ENCODE measurements around the gene PPP2R3A.
"Not testable (repeated sequence)": the region's sequence is repeated elsewhere in the genome, so short reads cannot be mapped to it uniquely, and the experiment has no call there.

Gene PPP2R3A

GRCh38 chr3:136105044-136105443 lies 139.5 kb downstream of the PPP2R3A start:
- DNase-seq: no peak

- DNase-seq: no peak
Observed at GRCh38 chr3:136106101-136106500, 140.6 kb downstream of the PPP2R3A start.

- no peak for DNase-seq
Observed at GRCh38 chr3:136109499-136109898, 144.0 kb downstream of the PPP2R3A start.

GRCh38 chr3:136110481-136110880 lies 145.0 kb downstream of the PPP2R3A start:
- no peak for DNase-seq

GRCh38 chr3:136114421-136114820 lies 148.9 kb downstream of the PPP2R3A start:
- DNase-seq: no peak

GRCh38 chr3:136119332-136119731 lies 153.8 kb downstream of the PPP2R3A start:
- not testable (repeated sequence) for DNase-seq

- DNase-seq: not testable (repeated sequence)
Observed at GRCh38 chr3:136119783-136120182, 154.3 kb downstream of the PPP2R3A start.

- no peak for DNase-seq
Observed at GRCh38 chr3:136120373-136121348, 155.1 kb downstream of the PPP2R3A start.

- DNase-seq: no peak
Observed at GRCh38 chr3:136122006-136122405, 156.5 kb downstream of the PPP2R3A start.

GRCh38 chr3:136131647-136132046 lies 166.1 kb downstream of the PPP2R3A start:
- not testable (repeated sequence) for DNase-seq

- no peak for DNase-seq
Observed at GRCh38 chr3:136134091-136134490, 168.6 kb downstream of the PPP2R3A start.

- DNase-seq: peak; percentile 65
Observed at GRCh38 chr3:136135039-136135802, 169.7 kb downstream of the PPP2R3A start.

GRCh38 chr3:136136454-136136853 lies 170.9 kb downstream of the PPP2R3A start:
- peak; percentile 97 for DNase-seq

GRCh38 chr3:136141291-136141785 lies 175.8 kb downstream of the PPP2R3A start:
- DNase-seq: no peak

GRCh38 chr3:136141891-136142290 lies 176.4 kb downstream of the PPP2R3A start:
- DNase-seq: no peak

GRCh38 chr3:136142592-136142991 lies 177.1 kb downstream of the PPP2R3A start:
- peak; percentile 76 for DNase-seq

- not testable (repeated sequence) for DNase-seq
Observed at GRCh38 chr3:136144397-136144796, 178.9 kb downstream of the PPP2R3A start.

- no peak for DNase-seq
Observed at GRCh38 chr3:136146981-136147729, 181.6 kb downstream of the PPP2R3A start.

- no peak for DNase-seq
Observed at GRCh38 chr3:136149667-136150066, 184.1 kb downstream of the PPP2R3A start.

- DNase-seq: no peak
Observed at GRCh38 chr3:136151219-136151618, 185.7 kb downstream of the PPP2R3A start.

- no peak for DNase-seq
Observed at GRCh38 chr3:136152176-136152843, 186.8 kb downstream of the PPP2R3A start.

GRCh38 chr3:136152963-136153362 lies 187.4 kb downstream of the PPP2R3A start:
- no peak for DNase-seq
